T-helper 2 cell treated with Interferon-gamma antibody and Interleukin-4, amounts not matched to agents 5 μg/mL and 100 μg/mL, for 36 hours (primary cell): ENCODE results near the gene RIMKLB.

Experiments
- DNase-seq: peaks from one replicate; pipeline ENCODE4 v3.0.0; 2021; ENCODE audit warnings: low spot score
- H3K27ac Mint-ChIP-seq: one replicate; pipeline ENCODE4 v1.8.0; 2021; ENCODE audit warnings: mild to moderate bottlenecking, mixed read lengths
- H3K27me3 Mint-ChIP-seq: one replicate; pipeline ENCODE4 v1.8.0; 2021; ENCODE audit warnings: low read depth, mixed read lengths
- H3K36me3 Mint-ChIP-seq: one replicate; pipeline ENCODE4 v1.8.0; 2021; ENCODE audit warnings: low read depth, mixed read lengths
- H3K4me1 Mint-ChIP-seq: one replicate; pipeline ENCODE4 v1.8.0; 2021; ENCODE audit warnings: low read depth, mixed read lengths
- H3K4me3 Mint-ChIP-seq: one replicate; pipeline ENCODE4 v1.8.0; 2022; ENCODE audit warnings: mild to moderate bottlenecking, moderate library complexity, mixed read lengths
- H3K9me3 Mint-ChIP-seq: one replicate; pipeline ENCODE4 v1.8.0; 2021; ENCODE audit warnings: mixed read lengths

RIMKLB gene

DNA sequence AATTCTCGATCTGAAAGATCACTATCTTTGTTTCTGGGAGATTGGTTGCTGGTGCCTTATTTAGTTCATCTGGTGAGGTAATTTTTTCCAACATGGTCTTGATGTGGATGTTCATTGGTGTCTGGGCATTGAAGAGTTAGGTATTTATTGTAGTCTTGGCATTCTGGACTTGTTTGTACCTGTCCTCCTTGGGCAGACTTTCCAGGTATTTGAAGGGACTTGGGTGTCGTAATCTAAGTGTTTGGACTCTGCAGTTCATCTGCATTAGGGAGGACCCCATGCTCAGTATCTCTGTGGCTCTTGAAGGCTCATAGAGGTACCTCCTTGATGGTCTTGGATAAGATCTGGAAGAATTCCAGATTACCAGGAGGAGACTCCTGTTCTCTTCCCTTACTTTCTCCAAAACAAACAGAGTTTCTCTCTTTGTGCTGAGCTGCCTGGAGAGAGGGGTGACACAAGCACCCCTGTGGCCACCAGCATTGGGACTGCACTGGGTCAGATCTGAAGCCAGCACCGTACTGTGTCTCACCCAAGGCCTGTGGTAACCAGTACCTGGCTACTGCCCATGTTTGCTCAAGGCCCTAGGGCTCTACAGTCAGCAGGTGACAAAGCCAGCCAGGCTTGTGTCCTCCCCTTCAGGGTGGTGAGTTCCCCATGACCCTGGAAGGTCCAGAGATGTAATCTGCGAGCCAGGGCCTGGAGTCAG lies 129.9 kb downstream of the RIMKLB start:
- H3K27ac Mint-ChIP-seq: no peak overlapping the region
- no peak for DNase-seq
- H3K36me3 Mint-ChIP-seq: no peaks in the 10 kb centered on the region
- no peak overlapping the region for H3K4me3 Mint-ChIP-seq
- H3K27me3 Mint-ChIP-seq: no peaks in the 10 kb centered on the region
- peaks cover 3% of the 10 kb centered on the region for H3K4me1 Mint-ChIP-seq
- no peaks in the 10 kb centered on the region for H3K9me3 Mint-ChIP-seq

DNA sequence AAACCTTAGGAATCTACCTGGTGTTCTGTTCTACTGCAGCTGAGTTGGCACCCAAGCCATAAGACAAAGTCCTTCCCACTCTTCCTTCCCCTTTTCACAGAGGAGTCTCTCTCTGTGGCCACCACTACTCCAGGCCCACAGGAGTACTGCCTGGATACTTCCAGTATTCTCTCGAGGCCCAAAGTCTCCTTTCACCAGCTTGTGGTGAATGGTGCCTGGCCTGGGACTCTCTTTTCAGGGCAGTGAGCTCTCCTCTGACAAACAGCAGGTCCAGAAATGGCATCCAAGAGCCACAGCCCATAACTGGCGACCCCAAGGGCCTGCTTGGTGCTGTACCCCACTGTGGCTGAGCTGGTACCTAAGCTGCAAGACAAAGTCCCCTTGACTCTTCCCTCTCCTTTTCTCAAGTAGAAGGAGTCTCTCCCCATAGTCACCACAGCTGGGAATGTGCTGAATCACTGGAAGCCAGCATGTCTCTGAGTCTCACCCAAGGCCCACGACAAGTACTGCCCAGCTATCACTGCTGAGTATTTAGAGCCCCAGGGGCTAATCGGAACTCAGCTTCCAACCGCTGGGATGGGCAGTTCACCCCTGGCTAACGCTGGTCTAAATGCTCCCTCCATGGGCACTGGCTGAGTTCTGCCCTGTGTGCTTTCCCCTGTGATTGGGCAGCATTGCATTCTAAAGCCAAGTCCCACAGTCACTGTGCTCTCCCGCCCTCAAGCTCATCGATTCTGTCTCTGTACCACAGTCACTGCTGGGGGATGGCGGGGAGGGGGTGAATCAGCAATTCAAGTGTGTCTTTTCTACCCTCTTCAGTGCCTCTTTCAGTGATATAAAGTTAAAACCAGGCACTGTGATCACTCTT lies 130.7 kb downstream of the RIMKLB start:
- no peak overlapping the region for H3K27ac Mint-ChIP-seq
- H3K36me3 Mint-ChIP-seq: no peaks in the 10 kb centered on the region
- no peaks in the 10 kb centered on the region for H3K9me3 Mint-ChIP-seq
- DNase-seq: no peak
- H3K4me3 Mint-ChIP-seq: no peak overlapping the region
- H3K4me1 Mint-ChIP-seq: peaks cover 3% of the 10 kb centered on the region
- no peaks in the 10 kb centered on the region for H3K27me3 Mint-ChIP-seq

DNA sequence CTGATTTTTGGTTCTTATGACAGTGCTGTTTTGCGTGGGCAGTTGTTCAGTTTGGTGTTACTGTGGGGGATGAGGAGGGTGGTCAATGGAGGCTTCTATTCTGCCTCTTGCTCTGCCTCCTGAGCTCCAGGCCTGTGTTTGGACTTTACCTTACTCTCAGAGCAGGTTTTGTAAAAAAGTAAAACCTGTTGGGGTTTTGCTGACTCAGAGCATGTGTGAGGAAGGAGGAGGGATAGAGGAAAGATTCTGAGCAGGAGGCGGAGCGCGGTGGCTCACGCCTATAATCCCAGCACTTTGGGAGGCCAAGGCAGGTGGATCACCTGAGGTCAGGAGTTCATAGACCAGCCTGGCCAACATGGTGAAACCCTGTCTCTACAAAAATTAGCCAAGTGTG lies 131.3 kb downstream of the RIMKLB start:
- peaks cover 2% of the 10 kb centered on the region for H3K27me3 Mint-ChIP-seq
- H3K36me3 Mint-ChIP-seq: no peaks in the 10 kb centered on the region
- H3K27ac Mint-ChIP-seq: no peak overlapping the region
- no peak for DNase-seq
- H3K4me1 Mint-ChIP-seq: peaks cover 3% of the 10 kb centered on the region
- no peak overlapping the region for H3K4me3 Mint-ChIP-seq
- H3K9me3 Mint-ChIP-seq: no peaks in the 10 kb centered on the region

DNA sequence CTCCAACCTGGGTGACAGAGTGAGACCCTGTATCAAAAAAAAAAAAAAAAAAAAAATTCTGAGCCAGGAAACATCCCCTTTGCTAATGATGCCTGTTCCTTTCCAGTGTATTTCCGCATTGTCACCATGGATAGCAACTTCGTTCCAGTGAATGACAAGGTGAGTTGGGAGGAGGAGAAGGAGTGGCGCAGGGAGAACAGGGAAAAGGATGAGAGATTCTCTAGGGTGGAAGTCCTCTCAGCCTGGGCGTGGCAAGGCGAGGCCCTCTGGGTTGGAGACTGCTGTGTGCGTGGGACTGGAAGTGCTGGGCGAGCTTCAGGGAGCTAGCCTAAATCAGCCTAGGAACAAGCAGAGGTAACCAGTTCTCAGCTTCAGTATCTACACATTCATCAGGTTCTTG lies 131.8 kb downstream of the RIMKLB start:
- H3K9me3 Mint-ChIP-seq: no peaks in the 10 kb centered on the region
- peaks cover 2% of the 10 kb centered on the region for H3K27me3 Mint-ChIP-seq
- no peaks in the 10 kb centered on the region for H3K36me3 Mint-ChIP-seq
- H3K27ac Mint-ChIP-seq: no peak overlapping the region
- DNase-seq: no peak
- H3K4me3 Mint-ChIP-seq: no peak overlapping the region
- peaks cover 3% of the 10 kb centered on the region for H3K4me1 Mint-ChIP-seq

DNA sequence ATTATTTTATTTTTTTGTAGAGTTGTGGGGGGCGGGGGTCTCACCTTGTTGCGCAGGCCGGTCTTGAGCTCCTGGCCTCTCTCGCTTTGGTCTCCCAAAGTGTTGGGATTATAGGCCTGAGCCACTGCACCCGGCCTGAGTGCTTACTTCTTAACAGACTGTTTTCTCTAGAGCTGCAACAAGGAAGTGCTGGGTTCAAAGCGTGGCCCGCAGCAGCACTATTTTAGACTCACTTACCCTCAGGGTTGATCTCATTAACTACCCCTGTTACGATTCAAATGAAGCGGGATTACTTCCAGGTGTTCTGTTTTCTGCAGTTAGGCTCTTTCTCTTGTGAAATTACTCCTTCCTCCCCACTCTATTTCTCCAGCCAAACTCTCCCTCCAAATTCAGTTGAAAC lies 133.3 kb downstream of the RIMKLB start:
- H3K36me3 Mint-ChIP-seq: no peaks in the 10 kb centered on the region
- H3K4me1 Mint-ChIP-seq: peaks cover 3% of the 10 kb centered on the region
- H3K27ac Mint-ChIP-seq: no peak overlapping the region
- H3K9me3 Mint-ChIP-seq: no peaks in the 10 kb centered on the region
- no peak for DNase-seq
- H3K4me3 Mint-ChIP-seq: no peak overlapping the region
- peaks cover 4% of the 10 kb centered on the region for H3K27me3 Mint-ChIP-seq

DNA sequence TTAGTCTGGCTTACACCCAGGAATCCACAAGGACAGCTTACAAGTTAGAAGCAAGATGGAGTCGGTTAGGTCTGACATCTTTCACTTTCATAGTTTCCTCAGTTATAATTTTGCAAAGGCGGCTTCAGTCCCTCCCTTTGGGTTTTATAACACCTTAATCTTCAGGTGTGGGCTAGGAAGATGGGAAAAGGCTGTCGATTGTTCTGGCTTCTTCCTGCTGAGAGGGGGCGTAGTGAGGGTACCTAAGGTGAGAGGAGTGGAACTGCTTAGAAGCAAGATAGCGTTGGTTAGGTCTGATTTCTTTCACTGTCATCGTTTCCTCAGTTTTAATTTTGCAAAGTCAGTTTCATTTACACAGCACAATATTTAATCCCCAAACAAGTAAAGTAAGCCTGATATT lies 134.7 kb downstream of the RIMKLB start:
- Mint-ChIP-seq H3K4me3 (no peak overlapping the region), H3K4me1 (peaks cover under 1% of the 10 kb centered on the region), H3K9me3 (no peaks in the 10 kb centered on the region), H3K27ac (no peak overlapping the region), H3K36me3 (no peaks in the 10 kb centered on the region), H3K27me3 (peaks cover 4% of the 10 kb centered on the region)
- no peak for DNase-seq
